GM23338 (cell line): Measurements from ENCODE around the gene PUS3.

Source experiments
- EZH2 ChIP-seq: fragments of 200-600 bp; sonication (generic); IDR thresholded peaks from one replicate; pipeline ENCODE4 v1.8.0; 2017; ENCODE audit warnings: antibody characterized with exemption, mild to moderate bottlenecking, low read depth; ENCODE audit not compliant: unreplicated experiment
- EZH2phosphoT487 ChIP-seq: fragments of 200-600 bp; sonication (generic); IDR thresholded peaks from one replicate; pipeline ENCODE4 v1.8.1; 2018; ENCODE audit warnings: antibody characterized with exemption; ENCODE audit not compliant: unreplicated experiment
- JUNB ChIP-seq: IDR thresholded peaks from one replicate; pipeline ENCODE4 v1.6.1; 2016; ENCODE audit warnings: antibody characterized with exemption; ENCODE audit not compliant: unreplicated experiment
- POLR2AphosphoS5 ChIP-seq: IDR thresholded peaks from 2 replicates; pipeline ENCODE4 v1.6.1; 2016; ENCODE audit warnings: antibody characterized with exemption, low read depth
- TF ChIP-seq, protein P1 (sequence below), 2 experiments: fragments of 200-600 bp in 1 of 2; sonication (generic) in 1 of 2; conservative IDR thresholded peaks; 2 replicates each; pipeline versions ENCODE4 v1.5.1 to v1.6.1; 2016 to 2017; ENCODE audit warnings: antibody characterized with exemption in 2 of 2, low read depth in 2 of 2, mild to moderate bottlenecking in 2 of 2, moderate library complexity in 1 of 2
- TF ChIP-seq, protein P2 (sequence below): IDR thresholded peaks from 2 replicates; pipeline ENCODE4 v1.6.1; 2016; ENCODE audit warnings: antibody characterized with exemption

DNA sequence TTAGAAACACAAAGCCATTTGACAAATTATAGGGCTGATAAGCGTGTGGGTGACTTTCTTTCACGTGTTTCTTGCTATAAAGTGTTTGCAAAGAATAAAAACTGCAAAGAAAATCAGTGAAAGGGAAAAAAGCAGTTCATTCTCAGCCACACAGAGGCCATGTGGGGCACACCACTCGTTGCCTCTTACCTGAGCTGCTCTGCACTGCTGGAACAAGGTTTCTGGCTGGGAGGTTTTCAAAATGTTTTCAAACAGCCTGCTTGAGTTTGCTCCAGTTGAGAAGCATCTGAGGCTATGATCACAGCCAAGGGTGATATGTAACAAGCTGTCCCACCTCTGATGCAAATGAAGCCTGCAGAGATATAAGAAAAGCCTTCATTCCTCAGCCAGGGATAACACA is 28.1 kb upstream of the PUS3 start:
- TF ChIP-seq, protein P1, sequence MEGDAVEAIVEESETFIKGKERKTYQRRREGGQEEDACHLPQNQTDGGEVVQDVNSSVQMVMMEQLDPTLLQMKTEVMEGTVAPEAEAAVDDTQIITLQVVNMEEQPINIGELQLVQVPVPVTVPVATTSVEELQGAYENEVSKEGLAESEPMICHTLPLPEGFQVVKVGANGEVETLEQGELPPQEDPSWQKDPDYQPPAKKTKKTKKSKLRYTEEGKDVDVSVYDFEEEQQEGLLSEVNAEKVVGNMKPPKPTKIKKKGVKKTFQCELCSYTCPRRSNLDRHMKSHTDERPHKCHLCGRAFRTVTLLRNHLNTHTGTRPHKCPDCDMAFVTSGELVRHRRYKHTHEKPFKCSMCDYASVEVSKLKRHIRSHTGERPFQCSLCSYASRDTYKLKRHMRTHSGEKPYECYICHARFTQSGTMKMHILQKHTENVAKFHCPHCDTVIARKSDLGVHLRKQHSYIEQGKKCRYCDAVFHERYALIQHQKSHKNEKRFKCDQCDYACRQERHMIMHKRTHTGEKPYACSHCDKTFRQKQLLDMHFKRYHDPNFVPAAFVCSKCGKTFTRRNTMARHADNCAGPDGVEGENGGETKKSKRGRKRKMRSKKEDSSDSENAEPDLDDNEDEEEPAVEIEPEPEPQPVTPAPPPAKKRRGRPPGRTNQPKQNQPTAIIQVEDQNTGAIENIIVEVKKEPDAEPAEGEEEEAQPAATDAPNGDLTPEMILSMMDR (conservative IDR thresholded peaks at IDR 0.05; ENCODE audit: low read depth in 2 of 2) = no peak
- TF ChIP-seq POLR2AphosphoS5 = no peak
- TF ChIP-seq, protein P2, sequence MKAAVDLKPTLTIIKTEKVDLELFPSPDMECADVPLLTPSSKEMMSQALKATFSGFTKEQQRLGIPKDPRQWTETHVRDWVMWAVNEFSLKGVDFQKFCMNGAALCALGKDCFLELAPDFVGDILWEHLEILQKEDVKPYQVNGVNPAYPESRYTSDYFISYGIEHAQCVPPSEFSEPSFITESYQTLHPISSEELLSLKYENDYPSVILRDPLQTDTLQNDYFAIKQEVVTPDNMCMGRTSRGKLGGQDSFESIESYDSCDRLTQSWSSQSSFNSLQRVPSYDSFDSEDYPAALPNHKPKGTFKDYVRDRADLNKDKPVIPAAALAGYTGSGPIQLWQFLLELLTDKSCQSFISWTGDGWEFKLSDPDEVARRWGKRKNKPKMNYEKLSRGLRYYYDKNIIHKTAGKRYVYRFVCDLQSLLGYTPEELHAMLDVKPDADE = no peak
- no peak for TF ChIP-seq EZH2
- TF ChIP-seq EZH2phosphoT487 = no peak
- TF ChIP-seq JUNB = no peak
